ENCODE results near the gene RNF114.

The RNF114 gene

GRCh38 chr20:49904440-49905214, 31.6 kb upstream of the RNF114 start:
- DNase-seq = no peak

- no peak for DNase-seq
These were observed 30.6 kb upstream of the RNF114 start for GRCh38 chr20:49905415-49906091.

GRCh38 chr20:49906101-49906604, 30.0 kb upstream of the RNF114 start:
- DNase-seq = no peak

GRCh38 chr20:49906615-49907154, 29.5 kb upstream of the RNF114 start:
- DNase-seq = no peak

GRCh38 chr20:49907405-49908257, 28.6 kb upstream of the RNF114 start:
- DNase-seq = no peak

- DNase-seq = no peak
These were observed 28.0 kb upstream of the RNF114 start for GRCh38 chr20:49908258-49908565.

GRCh38 chr20:49909499-49910339, 26.5 kb upstream of the RNF114 start:
- DNase-seq = no peak

- no peak for DNase-seq
These were observed 25.9 kb upstream of the RNF114 start for GRCh38 chr20:49910340-49910706.

GRCh38 chr20:49913399-49914047, 22.7 kb upstream of the RNF114 start:
- DNase-seq = no peak

GRCh38 chr20:49914310-49915117, 21.7 kb upstream of the RNF114 start:
- no peak for DNase-seq

- DNase-seq = no peak
These were observed 21.1 kb upstream of the RNF114 start for GRCh38 chr20:49915118-49915379.

GRCh38 chr20:49915380-49916145, 20.6 kb upstream of the RNF114 start, which contains the start of gene SPATA2:
Gene SPATA2 (minus strand): TSS chr20:49915529. CDS start chr20:49908490, 7,039 bp downstream.
- peak; percentile 81 to 90 for DNase-seq

- peak in 1 of 2 experiments; percentile 27 for DNase-seq
These were observed 19.8 kb upstream of the RNF114 start for GRCh38 chr20:49916146-49917002.

- no peak for DNase-seq
These were observed 17.8 kb upstream of the RNF114 start for GRCh38 chr20:49918446-49918845.

GRCh38 chr20:49919009-49919408, 17.2 kb upstream of the RNF114 start:
- no peak for DNase-seq

GRCh38 chr20:49919461-49919860, 16.7 kb upstream of the RNF114 start:
- no peak for DNase-seq

- DNase-seq = no peak
These were observed 11.9 kb upstream of the RNF114 start for GRCh38 chr20:49924247-49924646.

- no peak for DNase-seq
These were observed 10.2 kb upstream of the RNF114 start for GRCh38 chr20:49925901-49926454.
